ENCODE results near the gene UBE2E3. TPM values are rescaled to one million over a fixed set of nuclear protein-coding genes. Genes with fewer than 3 reads are reported as not detected.
A peak's percentile ranks its signal among the peaks of the same experiment; 100 is the strongest.

The UBE2E3 gene
- total RNA-seq, 1 experiment from 2014 or later = 76.3 TPM

DNA sequence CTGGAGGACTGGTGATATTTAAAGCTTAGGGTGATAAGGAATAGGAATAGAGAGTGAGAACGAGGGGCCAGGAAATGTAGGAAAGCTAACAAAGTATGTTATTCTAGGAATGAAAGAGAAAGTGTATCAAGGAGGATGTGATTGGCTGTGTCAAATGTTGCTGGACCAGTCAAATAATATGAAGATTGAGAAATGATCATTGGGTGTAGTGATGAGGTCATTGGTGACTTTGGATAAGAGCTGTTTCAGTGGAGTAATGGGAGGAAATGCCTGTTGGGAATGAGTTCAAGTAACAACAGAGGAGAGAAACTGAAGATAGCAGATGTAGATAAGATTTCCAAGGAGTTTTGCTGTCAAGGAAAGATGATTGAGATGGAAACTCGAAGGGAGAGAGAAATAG is 74.4 kb downstream of the UBE2E3 start:
- POLR2A ChIA-PET = no interaction called here
- DNase-seq (ENCODE audit: low spot score) (no peak), ATAC-seq (no peak)
- Mint-ChIP-seq H3K36me3 (no peaks in the 10 kb centered on the region), H3K9me3 (peaks cover 6% of the 10 kb centered on the region; the same call in 1 of the 2 replicates), H3K4me3 (no peak overlapping the region), H3K27ac (peak overlapping the region; percentile 12; the same call in 1 of the 2 replicates), H3K4me1 (peaks cover 59% of the 10 kb centered on the region), H3K27me3 (ENCODE audit: low read depth) (no peaks in the 10 kb centered on the region)
- CTCF ChIA-PET = no interaction called here
- TF ChIP-seq GABPB1 (CRISPR knock-in tag; IDR thresholded peaks at IDR 0.05) = no peak
- no peak for TF ChIP-seq FOXK1 (CRISPR knock-in tag; IDR thresholded peaks at IDR 0.05)
- TF ChIP-seq, protein P1, sequence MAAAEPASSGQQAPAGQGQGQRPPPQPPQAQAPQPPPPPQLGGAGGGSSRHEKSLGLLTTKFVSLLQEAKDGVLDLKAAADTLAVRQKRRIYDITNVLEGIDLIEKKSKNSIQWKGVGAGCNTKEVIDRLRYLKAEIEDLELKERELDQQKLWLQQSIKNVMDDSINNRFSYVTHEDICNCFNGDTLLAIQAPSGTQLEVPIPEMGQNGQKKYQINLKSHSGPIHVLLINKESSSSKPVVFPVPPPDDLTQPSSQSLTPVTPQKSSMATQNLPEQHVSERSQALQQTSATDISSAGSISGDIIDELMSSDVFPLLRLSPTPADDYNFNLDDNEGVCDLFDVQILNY (CRISPR knock-in tag; IDR thresholded peaks at IDR 0.05) = no peak
- TF ChIP-seq, protein P2, sequence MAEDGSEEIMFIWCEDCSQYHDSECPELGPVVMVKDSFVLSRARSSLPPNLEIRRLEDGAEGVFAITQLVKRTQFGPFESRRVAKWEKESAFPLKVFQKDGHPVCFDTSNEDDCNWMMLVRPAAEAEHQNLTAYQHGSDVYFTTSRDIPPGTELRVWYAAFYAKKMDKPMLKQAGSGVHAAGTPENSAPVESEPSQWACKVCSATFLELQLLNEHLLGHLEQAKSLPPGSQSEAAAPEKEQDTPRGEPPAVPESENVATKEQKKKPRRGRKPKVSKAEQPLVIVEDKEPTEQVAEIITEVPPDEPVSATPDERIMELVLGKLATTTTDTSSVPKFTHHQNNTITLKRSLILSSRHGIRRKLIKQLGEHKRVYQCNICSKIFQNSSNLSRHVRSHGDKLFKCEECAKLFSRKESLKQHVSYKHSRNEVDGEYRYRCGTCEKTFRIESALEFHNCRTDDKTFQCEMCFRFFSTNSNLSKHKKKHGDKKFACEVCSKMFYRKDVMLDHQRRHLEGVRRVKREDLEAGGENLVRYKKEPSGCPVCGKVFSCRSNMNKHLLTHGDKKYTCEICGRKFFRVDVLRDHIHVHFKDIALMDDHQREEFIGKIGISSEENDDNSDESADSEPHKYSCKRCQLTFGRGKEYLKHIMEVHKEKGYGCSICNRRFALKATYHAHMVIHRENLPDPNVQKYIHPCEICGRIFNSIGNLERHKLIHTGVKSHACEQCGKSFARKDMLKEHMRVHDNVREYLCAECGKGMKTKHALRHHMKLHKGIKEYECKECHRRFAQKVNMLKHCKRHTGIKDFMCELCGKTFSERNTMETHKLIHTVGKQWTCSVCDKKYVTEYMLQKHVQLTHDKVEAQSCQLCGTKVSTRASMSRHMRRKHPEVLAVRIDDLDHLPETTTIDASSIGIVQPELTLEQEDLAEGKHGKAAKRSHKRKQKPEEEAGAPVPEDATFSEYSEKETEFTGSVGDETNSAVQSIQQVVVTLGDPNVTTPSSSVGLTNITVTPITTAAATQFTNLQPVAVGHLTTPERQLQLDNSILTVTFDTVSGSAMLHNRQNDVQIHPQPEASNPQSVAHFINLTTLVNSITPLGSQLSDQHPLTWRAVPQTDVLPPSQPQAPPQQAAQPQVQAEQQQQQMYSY (CRISPR knock-in tag; IDR thresholded peaks at IDR 0.05) = no peak
- TF ChIP-seq, protein P3, sequence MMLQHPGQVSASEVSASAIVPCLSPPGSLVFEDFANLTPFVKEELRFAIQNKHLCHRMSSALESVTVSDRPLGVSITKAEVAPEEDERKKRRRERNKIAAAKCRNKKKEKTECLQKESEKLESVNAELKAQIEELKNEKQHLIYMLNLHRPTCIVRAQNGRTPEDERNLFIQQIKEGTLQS (CRISPR knock-in tag; conservative IDR thresholded peaks at IDR 0.05) = no peak
- no peak for TF ChIP-seq TEAD4 (CRISPR knock-in tag; IDR thresholded peaks at IDR 0.05)
- TF ChIP-seq SMAD4 (CRISPR knock-in tag; IDR thresholded peaks at IDR 0.05) = no peak
- no peak for TF ChIP-seq NFE2L1 (CRISPR knock-in tag; IDR thresholded peaks at IDR 0.05)
- no peak for TF ChIP-seq TCF7 (CRISPR knock-in tag; IDR thresholded peaks at IDR 0.05; ENCODE audit: low read depth)
- TF ChIP-seq, protein P4, sequence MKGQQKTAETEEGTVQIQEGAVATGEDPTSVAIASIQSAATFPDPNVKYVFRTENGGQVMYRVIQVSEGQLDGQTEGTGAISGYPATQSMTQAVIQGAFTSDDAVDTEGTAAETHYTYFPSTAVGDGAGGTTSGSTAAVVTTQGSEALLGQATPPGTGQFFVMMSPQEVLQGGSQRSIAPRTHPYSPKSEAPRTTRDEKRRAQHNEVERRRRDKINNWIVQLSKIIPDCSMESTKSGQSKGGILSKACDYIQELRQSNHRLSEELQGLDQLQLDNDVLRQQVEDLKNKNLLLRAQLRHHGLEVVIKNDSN (CRISPR knock-in tag; IDR thresholded peaks at IDR 0.05) = no peak
- TF ChIP-seq, protein P5, sequence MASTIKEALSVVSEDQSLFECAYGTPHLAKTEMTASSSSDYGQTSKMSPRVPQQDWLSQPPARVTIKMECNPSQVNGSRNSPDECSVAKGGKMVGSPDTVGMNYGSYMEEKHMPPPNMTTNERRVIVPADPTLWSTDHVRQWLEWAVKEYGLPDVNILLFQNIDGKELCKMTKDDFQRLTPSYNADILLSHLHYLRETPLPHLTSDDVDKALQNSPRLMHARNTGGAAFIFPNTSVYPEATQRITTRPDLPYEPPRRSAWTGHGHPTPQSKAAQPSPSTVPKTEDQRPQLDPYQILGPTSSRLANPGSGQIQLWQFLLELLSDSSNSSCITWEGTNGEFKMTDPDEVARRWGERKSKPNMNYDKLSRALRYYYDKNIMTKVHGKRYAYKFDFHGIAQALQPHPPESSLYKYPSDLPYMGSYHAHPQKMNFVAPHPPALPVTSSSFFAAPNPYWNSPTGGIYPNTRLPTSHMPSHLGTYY (CRISPR knock-in tag; IDR thresholded peaks at IDR 0.05) = no peak

DNA sequence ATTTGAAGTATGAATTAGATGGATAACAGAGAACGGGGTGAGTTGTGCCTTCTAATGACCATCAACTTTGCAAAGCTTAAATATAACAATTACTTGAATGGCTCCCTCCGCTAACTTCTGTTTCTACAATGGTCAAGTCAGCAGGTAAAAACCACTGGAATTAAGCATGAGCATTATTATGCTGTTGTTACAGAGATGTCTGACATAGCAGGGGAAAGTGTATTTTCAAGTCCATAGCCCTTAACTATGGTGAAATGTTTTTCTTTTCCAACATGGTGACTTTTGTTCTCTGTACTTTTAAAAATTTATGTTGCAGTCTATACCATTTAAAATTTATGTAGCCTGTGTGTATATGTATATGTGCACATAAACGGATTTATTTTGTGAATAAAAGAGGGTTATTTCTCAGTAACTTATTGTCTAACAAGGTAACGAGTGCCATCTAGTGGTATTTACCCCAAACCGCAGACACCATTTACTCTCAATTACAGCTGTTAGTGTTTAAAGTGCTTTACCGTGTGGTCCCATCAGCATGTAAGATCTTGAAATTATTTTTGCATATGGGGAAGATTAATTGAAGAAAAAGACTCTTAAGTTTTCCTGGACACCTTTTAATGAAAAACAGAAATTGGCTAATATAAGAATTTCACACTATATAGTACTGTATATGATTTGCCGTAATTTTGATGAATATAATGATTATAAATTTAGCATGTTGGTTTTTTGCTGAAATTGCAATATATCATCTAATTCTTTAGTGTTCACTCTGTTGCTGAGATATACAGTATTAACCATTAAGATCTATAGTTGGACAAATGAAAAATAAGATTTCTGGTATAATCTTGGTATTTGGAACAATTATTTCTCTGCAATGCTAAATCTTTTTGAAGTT is 78.2 kb downstream of the UBE2E3 start:
- TF ChIP-seq NR2C2 (CRISPR knock-in tag; IDR thresholded peaks at IDR 0.05) = no peak
- TF ChIP-seq, protein P6, sequence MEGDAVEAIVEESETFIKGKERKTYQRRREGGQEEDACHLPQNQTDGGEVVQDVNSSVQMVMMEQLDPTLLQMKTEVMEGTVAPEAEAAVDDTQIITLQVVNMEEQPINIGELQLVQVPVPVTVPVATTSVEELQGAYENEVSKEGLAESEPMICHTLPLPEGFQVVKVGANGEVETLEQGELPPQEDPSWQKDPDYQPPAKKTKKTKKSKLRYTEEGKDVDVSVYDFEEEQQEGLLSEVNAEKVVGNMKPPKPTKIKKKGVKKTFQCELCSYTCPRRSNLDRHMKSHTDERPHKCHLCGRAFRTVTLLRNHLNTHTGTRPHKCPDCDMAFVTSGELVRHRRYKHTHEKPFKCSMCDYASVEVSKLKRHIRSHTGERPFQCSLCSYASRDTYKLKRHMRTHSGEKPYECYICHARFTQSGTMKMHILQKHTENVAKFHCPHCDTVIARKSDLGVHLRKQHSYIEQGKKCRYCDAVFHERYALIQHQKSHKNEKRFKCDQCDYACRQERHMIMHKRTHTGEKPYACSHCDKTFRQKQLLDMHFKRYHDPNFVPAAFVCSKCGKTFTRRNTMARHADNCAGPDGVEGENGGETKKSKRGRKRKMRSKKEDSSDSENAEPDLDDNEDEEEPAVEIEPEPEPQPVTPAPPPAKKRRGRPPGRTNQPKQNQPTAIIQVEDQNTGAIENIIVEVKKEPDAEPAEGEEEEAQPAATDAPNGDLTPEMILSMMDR (IDR thresholded peaks at IDR 0.05) = peak; percentile 71
- Mint-ChIP-seq H3K9me3 (peaks cover 6% of the 10 kb centered on the region; the same call in 1 of the 2 replicates), H3K4me1 (peaks cover 47% of the 10 kb centered on the region), H3K27me3 (ENCODE audit: low read depth) (no peaks in the 10 kb centered on the region), H3K4me3 (no peak overlapping the region), H3K27ac (no peak overlapping the region), H3K36me3 (no peaks in the 10 kb centered on the region)
- ATAC-seq = peak; percentile 58
- ChIA-PET POLR2A (no interaction called here), CTCF (interaction anchor here (0.6 to 2.1 kb wide), 11 partner anchors 11 to 935 kb away, joined by 3 to 13 read pairs (median 4); partner anchors contain the start of gene UBE2E3)
- DNase-seq (ENCODE audit: low spot score) = peak; percentile 17
